ENCODE data around the gene NOL7. TPM values are rescaled to one million over a fixed set of nuclear protein-coding genes. Genes with fewer than 3 reads are reported as not detected.

NOL7 gene
- total RNA-seq, 1 experiment from 2014 or later = 73.7 TPM

- no peak overlapping the region for H3K4me2 ChIP-seq (ENCODE audit: low read length)
- TF ChIP-seq FOSL1 (IDR thresholded peaks at IDR 0.05; ENCODE audit: low read depth) (no peak), SRF (IDR thresholded peaks at IDR 0.05; ENCODE audit: low read depth) (no peak), REST (IDR thresholded peaks at IDR 0.05; ENCODE audit: low read depth) (no peak), ZFX (IDR thresholded peaks at IDR 0.05) (no peak), CTCF (IDR thresholded peaks at IDR 0.05 in 2 of 3, conservative IDR thresholded peaks at IDR 0.05 in 1 of 3; ENCODE audit: borderline replicate concordance in 1 of 3, insufficient read depth in 1 of 3, low read depth in 2 of 3, low read length in 2 of 3) (no peak), CBX3 (IDR thresholded peaks at IDR 0.05; ENCODE audit: low read depth) (no peak), ELF1 (IDR thresholded peaks at IDR 0.05; ENCODE audit: borderline replicate concordance, low read depth) (no peak), SIN3A (IDR thresholded peaks at IDR 0.05; ENCODE audit: low read depth) (no peak), EGR1 (IDR thresholded peaks at IDR 0.05; ENCODE audit: low read depth) (no peak), ATF3 (IDR thresholded peaks at IDR 0.05) (no peak), YY1 (IDR thresholded peaks at IDR 0.05; ENCODE audit: extremely low read depth, insufficient replicate concordance, low read depth, low read length) (no peak), JUND (IDR thresholded peaks at IDR 0.05) (no peak), EZH2phosphoT487 (IDR thresholded peaks at IDR 0.05; ENCODE audit: borderline replicate concordance) (no peak), POLR2A (IDR thresholded peaks at IDR 0.05; ENCODE audit: borderline replicate concordance, extremely low read depth, insufficient read depth, insufficient read length) (no peak), CEBPB (IDR thresholded peaks at IDR 0.05; ENCODE audit: low read depth) (no peak), ZBTB33 (IDR thresholded peaks at IDR 0.05; ENCODE audit: extremely low read depth, insufficient replicate concordance, low read length) (no peak), TCF7L2 (IDR thresholded peaks at IDR 0.05; ENCODE audit: borderline replicate concordance, extremely low read depth, insufficient read depth, insufficient read length) (no peak), RAD21 (IDR thresholded peaks at IDR 0.05; ENCODE audit: low read depth) (no peak), MAX (IDR thresholded peaks at IDR 0.05) (no peak)
- DNase-seq (ENCODE audit: low read depth, low spot score) (no peak), ATAC-seq (no peak)
- BruUV-seq (replicated peaks) = no TSS peak
- ChIA-PET POLR2A (no interaction called here), CTCF (no interaction called here), RAD21 (ENCODE audit: low non-redundant PET in 1 of 2, low total read pairs in 2 of 2, uncharacterized antibody in 2 of 2, unreplicated experiment in 2 of 2) (no interaction called here)
- H3K79me2 ChIP-seq (ENCODE audit: insufficient read depth, low read length) = peaks cover 99% of the 10 kb centered on the region
- H3K9ac ChIP-seq (ENCODE audit: low read length) = no peak overlapping the region
- no peak overlapping the region for H3K4me3 ChIP-seq (replicated peaks in 1 of 2; ENCODE audit: low read depth in 1 of 2, low read length in 2 of 2)
- no peak overlapping the region for H3K27ac ChIP-seq (ENCODE audit: low read depth, low read length)
- no peaks in the 10 kb centered on the region for H3K9me3 ChIP-seq (ENCODE audit: control insufficient read depth in 1 of 2, insufficient read depth in 1 of 2, low read depth in 1 of 2, low read length in 2 of 2)
- no peaks in the 10 kb centered on the region for H3K36me3 ChIP-seq (ENCODE audit: control insufficient read depth in 1 of 2, insufficient read depth in 2 of 2, low read length in 2 of 2)
- no peaks in the 10 kb centered on the region for H3K27me3 ChIP-seq (ENCODE audit: insufficient read depth, low read length)
- H2AFZ ChIP-seq (ENCODE audit: low read depth, low read length, poor library complexity, severe bottlenecking) = no peak overlapping the region
- H4K20me1 ChIP-seq (ENCODE audit: insufficient read depth) = peaks cover 2% of the 10 kb centered on the region; the same call in 1 of the 2 replicates
- peaks cover 0 to 5% of the 10 kb centered on the region in 2 experiments; a peak in 1 of 4 replicates for H3K4me1 ChIP-seq (ENCODE audit: control insufficient read depth in 1 of 2, insufficient read depth in 2 of 2, low read length in 2 of 2)
- intact Hi-C loops (cut with micrococcal nuclease) = no loop called here
- H3K9me2 ChIP-seq (ENCODE audit: insufficient read depth) = no peaks in the 10 kb centered on the region
Observed at GRCh38 chr6:13668291-13668928, 53.3 kb downstream of the NOL7 start.
